Spleen (tissue), 7 donors: ENCODE data around the gene FLVCR2.

ENCODE experiments used
- CTCF ChIP-seq, 11 experiments: fragments of 200-600 bp in 7 of 11; fragments of 450-650 bp in 4 of 11; sonication (generic) in 4 of 11; IDR thresholded peaks in 8 of 11; conservative IDR thresholded peaks in 3 of 11; 1 replicate in 7 of 11; 2 replicates in 4 of 11; pipeline versions ENCODE4 v1.4.0 to v1.8.0; 2016 to 2021; ENCODE audit warnings: antibody characterized with exemption in 11 of 11, inconsistent platforms in 4 of 11, mild to moderate bottlenecking in 1 of 11
- POLR2AphosphoS5 ChIP-seq, 3 donors: sonication (generic); formaldehyde crosslinking; IDR thresholded peaks; one replicate each; pipeline ENCODE4 v1.5.1; 2017; ENCODE audit warnings: antibody characterized with exemption in 3 of 3
- donor health status: DM: no; HTN: no; CAD: no; lungs with moderate emphysema.
- donor health status: DM: no; HTN: no; CAD: no.
- donor health status: DM: no; HTN: no; CAD: no.

- TF ChIP-seq POLR2AphosphoS5 (IDR thresholded peaks at IDR 0.05), result no peak
- no peak for TF ChIP-seq CTCF (IDR thresholded peaks at IDR 0.05 in 8 of 11, conservative IDR thresholded peaks at IDR 0.05 in 3 of 11)
These were observed 39.3 kb upstream of the FLVCR2 start for GRCh38 chr14:75539162-75539560.
